ENCODE results near the gene C1orf21.

GRCh38 chr1:184583849-184584248, 197.0 kb downstream of the C1orf21 start:
- TF ChIP-seq CTCF (IDR thresholded peaks at IDR 0.05) (no peak), POLR2A (IDR thresholded peaks at IDR 0.05) (no peak)

All from body of pancreas (tissue), 4 donors.